ENCODE measurements around the gene S100PBP. TPM values are rescaled to one million over a fixed set of nuclear protein-coding genes. Genes with fewer than 3 reads are reported as not detected.
A peak's percentile ranks its signal among the peaks of the same experiment; 100 is the strongest.
"Not testable (repeated sequence)": the region's sequence is repeated elsewhere in the genome, so short reads cannot be mapped to it uniquely, and the experiment has no call there.

Gene S100PBP
- total RNA-seq, 1 donor from 2014 or later = 40.1 TPM

- TF ChIP-seq, protein P1, sequence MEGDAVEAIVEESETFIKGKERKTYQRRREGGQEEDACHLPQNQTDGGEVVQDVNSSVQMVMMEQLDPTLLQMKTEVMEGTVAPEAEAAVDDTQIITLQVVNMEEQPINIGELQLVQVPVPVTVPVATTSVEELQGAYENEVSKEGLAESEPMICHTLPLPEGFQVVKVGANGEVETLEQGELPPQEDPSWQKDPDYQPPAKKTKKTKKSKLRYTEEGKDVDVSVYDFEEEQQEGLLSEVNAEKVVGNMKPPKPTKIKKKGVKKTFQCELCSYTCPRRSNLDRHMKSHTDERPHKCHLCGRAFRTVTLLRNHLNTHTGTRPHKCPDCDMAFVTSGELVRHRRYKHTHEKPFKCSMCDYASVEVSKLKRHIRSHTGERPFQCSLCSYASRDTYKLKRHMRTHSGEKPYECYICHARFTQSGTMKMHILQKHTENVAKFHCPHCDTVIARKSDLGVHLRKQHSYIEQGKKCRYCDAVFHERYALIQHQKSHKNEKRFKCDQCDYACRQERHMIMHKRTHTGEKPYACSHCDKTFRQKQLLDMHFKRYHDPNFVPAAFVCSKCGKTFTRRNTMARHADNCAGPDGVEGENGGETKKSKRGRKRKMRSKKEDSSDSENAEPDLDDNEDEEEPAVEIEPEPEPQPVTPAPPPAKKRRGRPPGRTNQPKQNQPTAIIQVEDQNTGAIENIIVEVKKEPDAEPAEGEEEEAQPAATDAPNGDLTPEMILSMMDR (IDR thresholded peaks at IDR 0.05; ENCODE audit: partially characterized antibody, unreplicated experiment) = no peak
- DNase-seq = no peak
- Mint-ChIP-seq H3K36me3 (ENCODE audit: unreplicated experiment) (no peaks in the 10 kb centered on the region), H3K4me1 (ENCODE audit: low read depth, unreplicated experiment) (peaks cover 2% of the 10 kb centered on the region), H3K27ac (ENCODE audit: unreplicated experiment) (no peak overlapping the region), H3K9me3 (ENCODE audit: unreplicated experiment) (peaks cover 2% of the 10 kb centered on the region), H3K27me3 (ENCODE audit: unreplicated experiment) (peaks cover 10% of the 10 kb centered on the region), H3K4me3 (ENCODE audit: unreplicated experiment) (peak overlapping the region; percentile 69)
Measured at GRCh38 chr1:32902535-32902920, 85.1 kb downstream of the S100PBP start.

GRCh38 chr1:32903991-32904785 lies 86.7 kb downstream of the S100PBP start:
- no peak for DNase-seq
- no peaks in the 10 kb centered on the region for H3K36me3 Mint-ChIP-seq (ENCODE audit: unreplicated experiment)
- H3K4me3 Mint-ChIP-seq (ENCODE audit: unreplicated experiment) = peak overlapping the region; percentile 20
- TF ChIP-seq, protein P1 (IDR thresholded peaks at IDR 0.05; ENCODE audit: partially characterized antibody, unreplicated experiment) = no peak
- no peak overlapping the region for H3K27ac Mint-ChIP-seq (ENCODE audit: unreplicated experiment)
- peaks cover 2% of the 10 kb centered on the region for H3K4me1 Mint-ChIP-seq (ENCODE audit: low read depth, unreplicated experiment)
- H3K27me3 Mint-ChIP-seq (ENCODE audit: unreplicated experiment) = peaks cover 10% of the 10 kb centered on the region
- peaks cover 2% of the 10 kb centered on the region for H3K9me3 Mint-ChIP-seq (ENCODE audit: unreplicated experiment)

DNA sequence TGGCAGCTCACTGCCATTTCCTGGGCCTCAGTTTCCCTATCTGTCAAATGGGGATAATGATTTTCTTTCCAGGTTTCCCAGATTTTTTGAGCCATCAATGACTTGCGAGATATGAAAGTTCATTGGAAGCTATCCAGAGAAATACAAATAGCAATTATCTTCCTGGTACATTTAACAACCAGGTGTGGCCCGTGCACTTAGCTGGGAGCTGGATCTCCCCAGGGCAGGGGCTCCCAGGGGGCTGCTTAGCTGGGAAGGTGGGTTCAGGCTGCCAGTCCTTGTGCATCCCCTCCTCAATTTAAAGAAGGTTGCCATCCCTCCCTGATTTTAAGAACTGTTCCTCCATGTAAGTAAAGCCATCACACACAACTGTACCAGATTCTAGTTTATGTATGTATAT lies 87.3 kb downstream of the S100PBP start:
- TF ChIP-seq, protein P1 (IDR thresholded peaks at IDR 0.05; ENCODE audit: partially characterized antibody, unreplicated experiment) = no peak
- H3K9me3 Mint-ChIP-seq (ENCODE audit: unreplicated experiment) = peaks cover 2% of the 10 kb centered on the region
- peaks cover 10% of the 10 kb centered on the region for H3K27me3 Mint-ChIP-seq (ENCODE audit: unreplicated experiment)
- peaks cover 2% of the 10 kb centered on the region for H3K4me1 Mint-ChIP-seq (ENCODE audit: low read depth, unreplicated experiment)
- H3K4me3 Mint-ChIP-seq (ENCODE audit: unreplicated experiment) = peak overlapping the region; percentile 20
- no peaks in the 10 kb centered on the region for H3K36me3 Mint-ChIP-seq (ENCODE audit: unreplicated experiment)
- no peak for DNase-seq
- no peak overlapping the region for H3K27ac Mint-ChIP-seq (ENCODE audit: unreplicated experiment)

DNA sequence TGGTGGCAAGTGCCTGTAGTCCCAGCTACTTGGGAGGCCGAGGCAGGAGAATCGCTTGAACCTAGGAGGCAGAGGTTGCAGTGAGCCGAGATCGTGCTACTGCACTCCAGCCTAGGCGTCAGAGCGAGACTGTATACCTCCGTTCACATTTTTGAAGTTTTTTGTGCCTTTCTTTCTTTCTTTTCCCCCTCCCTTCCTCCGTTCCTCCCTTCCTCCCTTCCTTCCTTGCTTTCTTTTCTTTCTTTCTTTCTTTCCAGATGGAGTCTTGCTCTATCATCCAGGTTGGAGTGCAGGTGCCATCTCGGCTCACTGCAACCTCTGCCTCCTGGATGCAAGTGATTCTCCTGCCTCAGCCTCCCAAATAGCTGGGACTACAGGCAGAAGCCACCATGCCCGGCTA lies 88.1 kb downstream of the S100PBP start:
- not testable (repeated sequence) for H3K36me3 Mint-ChIP-seq (ENCODE audit: unreplicated experiment); DNase-seq; H3K27ac Mint-ChIP-seq (ENCODE audit: unreplicated experiment); H3K4me3 Mint-ChIP-seq (ENCODE audit: unreplicated experiment); H3K4me1 Mint-ChIP-seq (ENCODE audit: low read depth, unreplicated experiment); H3K9me3 Mint-ChIP-seq (ENCODE audit: unreplicated experiment)
- peaks cover 10% of the 10 kb centered on the region for H3K27me3 Mint-ChIP-seq (ENCODE audit: unreplicated experiment)

DNA sequence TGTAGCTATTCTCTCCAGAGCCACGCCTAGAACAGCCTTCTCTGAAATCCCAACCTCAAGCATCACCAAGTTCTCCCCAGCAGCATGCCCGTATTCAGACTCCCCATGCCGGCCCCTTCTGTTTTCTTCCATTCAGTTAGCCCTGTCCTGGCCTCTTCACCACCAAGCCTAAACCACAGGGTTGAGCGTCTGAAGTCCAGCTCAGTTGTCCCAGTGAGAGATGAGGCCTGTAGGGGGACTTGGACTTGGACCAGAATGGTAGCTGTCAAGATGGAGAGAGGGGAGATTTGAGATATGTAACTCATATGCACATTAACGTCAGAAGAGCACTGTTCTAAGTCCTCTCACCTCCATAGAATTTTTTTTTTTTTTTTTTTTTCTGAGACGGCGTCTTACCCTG lies 89.2 kb downstream of the S100PBP start:
- Mint-ChIP-seq H3K4me1 (ENCODE audit: low read depth, unreplicated experiment) (peaks cover 2% of the 10 kb centered on the region), H3K4me3 (ENCODE audit: unreplicated experiment) (no peak overlapping the region), H3K9me3 (ENCODE audit: unreplicated experiment) (peaks cover 2% of the 10 kb centered on the region), H3K27ac (ENCODE audit: unreplicated experiment) (no peak overlapping the region), H3K36me3 (ENCODE audit: unreplicated experiment) (no peaks in the 10 kb centered on the region), H3K27me3 (ENCODE audit: unreplicated experiment) (peaks cover 9% of the 10 kb centered on the region)
- DNase-seq = no peak
- TF ChIP-seq, protein P1 (IDR thresholded peaks at IDR 0.05; ENCODE audit: partially characterized antibody, unreplicated experiment) = no peak

Measured in glutamatergic neuron (in vitro differentiated cells).